RWPE1 (cell line): ENCODE data around the gene MARF1.

Experiments used
- CTCF ChIA-PET: fragments of 350-600 bp; sonication (Branson Sonifier 250); formaldehyde crosslinking; extraction: SDS; loops from one replicate; lab custom pipeline; 2021; lab: Yijun Ruan, JAX
- POLR2A ChIA-PET: fragments of 400-600 bp; formaldehyde crosslinking; extraction: SDS; loops from one replicate; lab custom pipeline; 2020; ENCODE audit warnings: antibody characterized with exemption; ENCODE audit not compliant: low non-redundant PET; lab: Yijun Ruan, JAX
- DNase-seq: peaks from one replicate; pipeline ENCODE4 v3.0.0; 2012; ENCODE audit warnings: low spot score
- H3K27ac ChIP-seq: fragments of 450-650 bp; 2 replicates; pipeline ENCODE4 v1.5.1; 2017
- TF ChIP-seq, protein P1 (sequence below): fragments of 450-650 bp; conservative IDR thresholded peaks from 2 replicates; pipeline ENCODE4 v1.5.1; 2017; ENCODE audit warnings: low read depth, mild to moderate bottlenecking

MARF1 gene

DNA sequence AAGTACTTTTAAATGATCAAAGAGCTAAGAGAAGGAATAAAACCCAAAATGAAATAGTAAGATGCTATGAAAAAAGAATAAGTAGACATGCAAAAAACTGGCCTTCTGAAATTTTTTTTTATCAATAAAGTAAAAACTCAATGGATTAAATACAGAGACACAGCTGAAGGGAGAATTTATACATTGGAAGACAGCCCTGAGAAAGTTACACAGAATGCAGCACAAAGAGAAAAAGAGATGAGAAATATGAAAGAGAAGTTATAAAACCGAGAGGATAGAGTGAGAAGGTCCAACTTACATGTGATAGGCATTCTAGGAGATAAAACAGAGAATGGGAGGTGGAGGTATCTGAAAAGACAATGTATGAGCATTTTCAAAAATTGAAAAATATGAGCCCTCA is 57.0 kb downstream of the MARF1 start:
- ChIA-PET CTCF (interaction anchor here (0.7 kb wide), 1 partner anchor 46 kb away, joined by 3 read pairs; no protein-coding TSS in a partner anchor), POLR2A (no interaction called here)
- TF ChIP-seq, protein P1, sequence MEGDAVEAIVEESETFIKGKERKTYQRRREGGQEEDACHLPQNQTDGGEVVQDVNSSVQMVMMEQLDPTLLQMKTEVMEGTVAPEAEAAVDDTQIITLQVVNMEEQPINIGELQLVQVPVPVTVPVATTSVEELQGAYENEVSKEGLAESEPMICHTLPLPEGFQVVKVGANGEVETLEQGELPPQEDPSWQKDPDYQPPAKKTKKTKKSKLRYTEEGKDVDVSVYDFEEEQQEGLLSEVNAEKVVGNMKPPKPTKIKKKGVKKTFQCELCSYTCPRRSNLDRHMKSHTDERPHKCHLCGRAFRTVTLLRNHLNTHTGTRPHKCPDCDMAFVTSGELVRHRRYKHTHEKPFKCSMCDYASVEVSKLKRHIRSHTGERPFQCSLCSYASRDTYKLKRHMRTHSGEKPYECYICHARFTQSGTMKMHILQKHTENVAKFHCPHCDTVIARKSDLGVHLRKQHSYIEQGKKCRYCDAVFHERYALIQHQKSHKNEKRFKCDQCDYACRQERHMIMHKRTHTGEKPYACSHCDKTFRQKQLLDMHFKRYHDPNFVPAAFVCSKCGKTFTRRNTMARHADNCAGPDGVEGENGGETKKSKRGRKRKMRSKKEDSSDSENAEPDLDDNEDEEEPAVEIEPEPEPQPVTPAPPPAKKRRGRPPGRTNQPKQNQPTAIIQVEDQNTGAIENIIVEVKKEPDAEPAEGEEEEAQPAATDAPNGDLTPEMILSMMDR: no peak
- DNase-seq: no peak
- H3K27ac ChIP-seq: no peak overlapping the region

DNA sequence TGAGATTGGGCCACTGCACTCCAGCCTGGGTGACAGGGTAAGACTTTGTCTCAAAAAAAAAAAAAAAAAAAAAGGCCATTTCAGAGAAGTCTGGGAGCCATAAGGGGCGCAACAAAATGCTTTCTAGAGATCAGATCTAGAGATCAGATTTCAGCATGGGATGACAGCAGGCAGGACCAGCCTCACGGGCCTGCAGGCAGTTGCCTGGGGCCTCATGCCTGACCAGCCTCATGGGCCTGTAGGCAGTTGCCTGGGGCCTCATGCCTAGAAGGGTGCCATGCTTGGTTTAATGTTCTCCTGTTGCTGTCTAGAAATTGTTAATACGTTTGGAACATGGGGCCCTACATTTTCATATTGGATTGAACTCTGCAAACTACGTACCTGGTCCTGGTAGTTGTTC is 59.4 kb downstream of the MARF1 start:
- POLR2A ChIA-PET: no interaction called here
- TF ChIP-seq, protein P1: no peak
- CTCF ChIA-PET: no interaction called here
- H3K27ac ChIP-seq: no peak overlapping the region
- DNase-seq: no peak

DNA sequence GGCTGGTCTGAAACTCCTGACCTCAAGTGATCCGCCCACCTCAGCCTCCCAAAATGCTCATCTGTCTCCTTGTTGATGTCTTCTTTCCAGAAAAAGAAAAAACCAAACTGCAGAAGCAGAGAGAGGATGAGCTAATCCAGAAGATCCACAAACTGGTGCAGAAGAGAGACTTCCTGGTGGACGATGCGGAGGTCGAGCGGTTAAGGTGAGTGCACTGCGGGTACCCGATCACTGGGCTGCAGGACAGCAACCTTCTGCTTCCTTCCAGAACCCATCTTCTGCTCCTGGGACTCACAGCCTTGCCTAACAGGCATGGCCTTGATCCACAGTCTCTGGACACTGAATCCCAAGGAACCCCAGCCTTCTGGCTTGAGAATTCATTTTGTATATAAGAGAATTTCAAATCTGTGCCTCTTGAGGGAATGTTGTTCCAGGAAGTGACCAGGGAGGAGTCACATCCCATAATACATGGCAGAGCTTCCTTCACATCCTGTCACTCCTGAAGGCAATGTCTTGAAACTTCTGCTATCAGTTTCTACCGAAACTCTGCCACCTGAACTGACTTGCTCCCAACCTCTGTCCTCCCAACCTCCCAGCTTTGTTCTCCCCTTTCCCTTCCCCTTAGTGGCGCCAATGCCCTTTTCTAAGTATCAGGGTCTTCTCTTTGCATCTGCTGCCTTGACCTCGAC is 61.7 kb downstream of the MARF1 start:
- ChIA-PET CTCF (no interaction called here), POLR2A (no interaction called here)
- DNase-seq: no peak
- TF ChIP-seq, protein P1: no peak
- peak overlapping the region; percentile 15; the same call in 1 of the 2 replicates for H3K27ac ChIP-seq

DNA sequence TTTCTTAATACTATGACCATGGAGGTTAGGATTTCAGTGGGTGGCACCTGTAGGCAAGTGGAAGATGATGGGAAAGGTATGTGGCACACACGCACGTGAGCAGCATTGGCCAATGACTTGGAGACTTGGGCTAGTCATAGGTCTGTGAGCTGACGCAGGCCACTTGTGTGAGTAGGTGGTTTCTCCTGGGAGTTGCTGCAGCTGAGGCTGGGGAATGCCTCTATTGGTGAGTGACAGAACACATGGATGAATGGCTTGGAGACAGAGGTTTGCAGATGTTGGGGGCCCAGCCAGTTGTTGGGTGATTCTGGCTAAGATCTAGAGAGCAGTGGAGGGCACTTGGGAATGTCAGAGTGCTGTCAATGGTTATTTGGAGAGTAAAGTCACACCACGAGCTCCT is 64.1 kb downstream of the MARF1 start:
- CTCF ChIA-PET: no interaction called here
- H3K27ac ChIP-seq: no peak overlapping the region
- TF ChIP-seq, protein P1: no peak
- POLR2A ChIA-PET: no interaction called here
- no peak for DNase-seq

DNA sequence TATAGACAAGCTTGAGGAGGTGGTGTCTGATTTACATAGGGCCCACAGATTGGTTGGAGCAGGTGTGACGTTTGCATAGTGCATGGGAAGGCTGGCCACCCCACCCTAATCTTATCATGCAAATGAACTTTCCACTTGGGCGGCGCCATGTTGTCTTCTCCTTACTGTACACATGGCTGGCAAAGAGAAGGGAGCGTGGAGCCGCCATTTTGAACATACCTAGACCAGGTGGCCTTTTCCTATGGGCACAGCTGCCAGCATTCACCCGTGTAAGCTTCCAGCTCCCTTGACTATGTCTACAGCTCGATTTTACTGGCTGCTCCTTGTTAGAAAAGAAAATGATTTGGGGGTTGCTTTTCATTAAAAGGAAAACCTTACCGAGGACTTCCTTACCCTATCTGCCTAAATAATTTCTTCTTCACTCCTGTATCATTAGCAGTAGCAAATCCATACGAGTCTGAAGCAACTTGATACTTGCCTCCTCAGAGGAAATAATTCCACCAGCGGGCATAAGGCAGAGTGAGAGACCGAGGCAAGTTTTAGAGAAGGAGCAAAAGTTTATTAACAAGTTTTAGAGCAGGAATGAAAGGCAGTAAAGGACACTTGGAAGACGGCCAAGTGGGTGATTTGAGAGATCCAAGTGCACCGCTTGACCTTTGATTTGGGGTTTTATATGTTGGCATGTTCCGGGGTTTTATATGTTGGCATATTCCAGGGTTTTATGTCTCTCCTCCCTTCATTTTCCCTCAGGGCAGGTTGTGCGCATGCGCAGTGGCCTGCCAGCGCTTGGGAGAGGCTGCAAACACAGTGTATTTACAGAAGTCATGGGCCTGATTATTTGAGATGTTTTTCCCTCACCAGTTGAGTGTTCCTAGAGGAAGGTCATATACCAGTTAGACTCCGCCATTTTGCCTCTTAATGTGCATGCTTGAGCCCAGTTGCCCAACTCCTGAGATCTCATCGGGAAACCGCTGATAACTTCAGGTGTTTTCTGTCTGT is 65.7 kb downstream of the MARF1 start:
- TF ChIP-seq, protein P1: no peak
- DNase-seq: no peak
- no peak overlapping the region for H3K27ac ChIP-seq
- ChIA-PET CTCF (no interaction called here), POLR2A (no interaction called here)

DNA sequence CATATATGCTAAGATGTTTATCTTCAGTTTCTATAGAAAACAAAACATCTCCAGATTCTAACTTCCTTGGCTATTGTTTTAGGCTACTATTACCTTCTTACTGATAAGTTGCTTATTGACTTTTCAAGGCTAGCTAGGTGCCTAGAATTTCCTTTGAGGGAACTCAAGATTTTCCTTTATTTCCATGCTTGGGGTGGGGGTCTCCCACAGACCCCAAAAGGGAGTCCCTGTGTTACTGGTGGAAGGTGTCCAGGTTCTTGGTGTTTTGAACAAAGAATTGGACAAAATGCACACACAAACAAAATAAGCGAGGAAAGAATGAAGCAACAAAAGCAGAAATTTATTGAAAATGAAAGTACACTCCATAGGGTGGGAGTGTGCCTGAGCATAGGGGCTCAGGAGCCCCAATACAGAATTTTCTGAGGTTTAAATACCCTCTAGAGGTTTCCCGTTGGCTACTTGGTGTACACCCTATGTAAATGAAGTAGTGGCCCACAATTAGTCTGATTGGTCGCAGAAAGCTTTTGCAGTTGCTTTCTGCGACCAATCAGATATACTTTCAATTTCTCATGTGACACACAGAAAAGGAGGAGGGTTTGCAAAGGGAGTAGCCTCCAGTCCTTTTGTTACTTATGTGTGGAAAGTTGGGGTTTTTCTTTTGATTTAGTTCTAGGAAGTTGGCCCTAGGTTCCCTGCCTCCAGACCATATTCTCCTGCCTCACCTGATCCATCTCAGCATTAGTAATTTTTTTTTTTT is 67.5 kb downstream of the MARF1 start:
- no peak for DNase-seq
- ChIA-PET POLR2A (interaction anchor here (0.7 kb wide), 1 partner anchor 16 kb away, joined by 7 read pairs; no protein-coding TSS in a partner anchor), CTCF (no interaction called here)
- TF ChIP-seq, protein P1: no peak
- peak overlapping the region; percentile 48 for H3K27ac ChIP-seq
